ENCODE data around the gene EMID1. TPM values are rescaled to one million over a fixed set of nuclear protein-coding genes. Genes with fewer than 3 reads are reported as not detected.

The EMID1 gene
- total RNA-seq, 2 experiments from 2014 or later, result not detected

- Histone ChIP-seq H3K4me1 (ENCODE audit: insufficient read depth, low read length) (no peaks in the 10 kb centered on the region), H3K27ac (ENCODE audit: low read depth in 1 of 2, low read length in 2 of 2) (no peak overlapping the region), H3K36me3 (ENCODE audit: insufficient read depth, low read length) (no peaks in the 10 kb centered on the region), H3K9me3 (ENCODE audit: control insufficient read depth in 1 of 2, insufficient read depth in 1 of 2, low read length in 2 of 2) (no peaks in the 10 kb centered on the region), H3K27me3 (ENCODE audit: control insufficient read depth in 1 of 2, insufficient read depth in 2 of 2, low read length in 2 of 2) (no peaks in the 10 kb centered on the region), H3K4me3 (ENCODE audit: low read length) (no peak overlapping the region)
- ChIA-PET POLR2A (no interaction called here), CTCF (no interaction called here)
- ATAC-seq (ENCODE audit: poor library complexity) (no peak), DNase-seq (no peak)
- no peaks in the 10 kb centered on the region for H3K4me1 Mint-ChIP-seq (ENCODE audit: low read depth)
- H3K27me3 Mint-ChIP-seq, result no peaks in the 10 kb centered on the region
- no peaks in the 10 kb centered on the region for H3K9me3 Mint-ChIP-seq
- intact Hi-C loops (cut with DNase I, micrococcal nuclease), result no loop called here
- no peaks in the 10 kb centered on the region for H3K36me3 Mint-ChIP-seq (ENCODE audit: low read depth)
- H3K4me3 Mint-ChIP-seq, result no peak overlapping the region
- no peak for TF ChIP-seq CTCF (IDR thresholded peaks at IDR 0.05)
- H3K27ac Mint-ChIP-seq, result no peak overlapping the region
These were observed 12.7 kb upstream of the EMID1 start for GRCh38 chr22:29193021-29193420.

GRCh38 chr22:29194184-29194583 is 11.5 kb upstream of the EMID1 start:
- Histone ChIP-seq H3K27ac (ENCODE audit: low read depth in 1 of 2, low read length in 2 of 2) (no peak overlapping the region), H3K9me3 (ENCODE audit: control insufficient read depth in 1 of 2, insufficient read depth in 1 of 2, low read length in 2 of 2) (no peaks in the 10 kb centered on the region), H3K4me3 (ENCODE audit: low read length) (no peak overlapping the region), H3K36me3 (ENCODE audit: insufficient read depth, low read length) (no peaks in the 10 kb centered on the region), H3K4me1 (ENCODE audit: insufficient read depth, low read length) (no peaks in the 10 kb centered on the region), H3K27me3 (ENCODE audit: control insufficient read depth in 1 of 2, insufficient read depth in 2 of 2, low read length in 2 of 2) (no peaks in the 10 kb centered on the region)
- Mint-ChIP-seq H3K27me3 (no peaks in the 10 kb centered on the region), H3K9me3 (no peaks in the 10 kb centered on the region), H3K27ac (no peak overlapping the region), H3K36me3 (ENCODE audit: low read depth) (no peaks in the 10 kb centered on the region), H3K4me1 (ENCODE audit: low read depth) (no peaks in the 10 kb centered on the region), H3K4me3 (no peak overlapping the region)
- CTCF ChIA-PET, result no interaction called here
- POLR2A ChIA-PET, result no interaction called here
- ATAC-seq (ENCODE audit: poor library complexity), result no peak
- intact Hi-C loops (cut with DNase I, micrococcal nuclease), result no loop called here
- no peak for DNase-seq
- TF ChIP-seq CTCF (IDR thresholded peaks at IDR 0.05), result no peak

GRCh38 chr22:29195118-29195963 is 10.4 kb upstream of the EMID1 start:
- no peaks in the 10 kb centered on the region for H3K4me1 ChIP-seq (ENCODE audit: insufficient read depth, low read length)
- intact Hi-C loops (cut with DNase I, micrococcal nuclease), result no loop called here
- no peaks in the 10 kb centered on the region for H3K9me3 ChIP-seq (ENCODE audit: control insufficient read depth in 1 of 2, insufficient read depth in 1 of 2, low read length in 2 of 2)
- DNase-seq, result no peak
- no peaks in the 10 kb centered on the region for H3K9me3 Mint-ChIP-seq
- H3K36me3 ChIP-seq (ENCODE audit: insufficient read depth, low read length), result no peaks in the 10 kb centered on the region
- ATAC-seq (ENCODE audit: poor library complexity), result no peak
- H3K4me3 ChIP-seq (ENCODE audit: low read length), result no peak overlapping the region
- POLR2A ChIA-PET, result no interaction called here
- CTCF ChIA-PET, result no interaction called here
- no peak overlapping the region for H3K4me3 Mint-ChIP-seq
- no peak overlapping the region for H3K27ac Mint-ChIP-seq
- TF ChIP-seq CTCF (IDR thresholded peaks at IDR 0.05), result no peak
- no peak overlapping the region for H3K27ac ChIP-seq (ENCODE audit: low read depth in 1 of 2, low read length in 2 of 2)
- H3K4me1 Mint-ChIP-seq (ENCODE audit: low read depth), result no peaks in the 10 kb centered on the region
- H3K27me3 ChIP-seq (ENCODE audit: control insufficient read depth in 1 of 2, insufficient read depth in 2 of 2, low read length in 2 of 2), result no peaks in the 10 kb centered on the region
- no peaks in the 10 kb centered on the region for H3K36me3 Mint-ChIP-seq (ENCODE audit: low read depth)
- H3K27me3 Mint-ChIP-seq, result peaks cover 4% of the 10 kb centered on the region

Measured in CD4-positive, alpha-beta T cell (primary cell).